Hepatocyte (in vitro differentiated cells): ENCODE data around the gene PCDHGC5.

ENCODE experiments used
- CTCF ChIP-seq: fragments of 200-600 bp; sonication (generic); IDR thresholded peaks from 2 replicates; pipeline ENCODE4 v1.5.1; 2016; ENCODE audit warnings: antibody characterized with exemption, mild to moderate bottlenecking; ENCODE audit not compliant: poor library complexity
- EZH2 ChIP-seq: fragments of 200-600 bp; sonication (generic); IDR thresholded peaks from 2 replicates; pipeline ENCODE4 v1.6.1; 2016; ENCODE audit warnings: antibody characterized with exemption, mild to moderate bottlenecking, borderline replicate concordance
- EZH2phosphoT487 ChIP-seq: fragments of 200-600 bp; sonication (generic); IDR thresholded peaks from one replicate; pipeline ENCODE4 v1.6.1; 2018; ENCODE audit warnings: antibody characterized with exemption, mild to moderate bottlenecking, low read depth, moderate library complexity; ENCODE audit not compliant: unreplicated experiment, severe bottlenecking

GRCh38 chr5:141510850-141511601 is 22.1 kb downstream of the PCDHGC5 start:
- TF ChIP-seq CTCF (no peak), EZH2 (no peak), EZH2phosphoT487 (no peak)
